ENCODE measurements around the gene RIN2.

RIN2 gene

GRCh38 chr20:19771031-19771430, 13.0 kb downstream of the RIN2 start:
- H4K20me1 ChIP-seq (ENCODE audit: insufficient read depth, low read length, poor library complexity, severe bottlenecking): no peaks in the 10 kb centered on the region
- no peak overlapping the region for H3K4me3 ChIP-seq (ENCODE audit: low read length, poor library complexity, severe bottlenecking)
- no peaks in the 10 kb centered on the region for H3K36me3 ChIP-seq (ENCODE audit: insufficient read depth, low read length)
- H3K79me2 ChIP-seq (ENCODE audit: insufficient read depth, low read length): no peaks in the 10 kb centered on the region
- H3K4me2 ChIP-seq (ENCODE audit: low read depth, low read length, poor library complexity, severe bottlenecking): no peak overlapping the region
- no peaks in the 10 kb centered on the region for H3K9me3 ChIP-seq (ENCODE audit: insufficient read depth, low read depth, low read length)
- H3F3A ChIP-seq (ENCODE audit: low read depth): no peaks in the 10 kb centered on the region
- no peaks in the 10 kb centered on the region for H3K9me2 ChIP-seq (replicated peaks; ENCODE audit: low read depth, low read length)
- H3K4me1 ChIP-seq (ENCODE audit: insufficient read depth, low read length, poor library complexity, severe bottlenecking): no peaks in the 10 kb centered on the region
- H2AFZ ChIP-seq (ENCODE audit: low read length): no peak overlapping the region
- H3K27me3 ChIP-seq (ENCODE audit: insufficient read depth, low read length, poor library complexity, severe bottlenecking): no peaks in the 10 kb centered on the region
- H3K9ac ChIP-seq (ENCODE audit: low read depth, low read length, poor library complexity, severe bottlenecking): no peak overlapping the region
- TF ChIP-seq, protein P1, sequence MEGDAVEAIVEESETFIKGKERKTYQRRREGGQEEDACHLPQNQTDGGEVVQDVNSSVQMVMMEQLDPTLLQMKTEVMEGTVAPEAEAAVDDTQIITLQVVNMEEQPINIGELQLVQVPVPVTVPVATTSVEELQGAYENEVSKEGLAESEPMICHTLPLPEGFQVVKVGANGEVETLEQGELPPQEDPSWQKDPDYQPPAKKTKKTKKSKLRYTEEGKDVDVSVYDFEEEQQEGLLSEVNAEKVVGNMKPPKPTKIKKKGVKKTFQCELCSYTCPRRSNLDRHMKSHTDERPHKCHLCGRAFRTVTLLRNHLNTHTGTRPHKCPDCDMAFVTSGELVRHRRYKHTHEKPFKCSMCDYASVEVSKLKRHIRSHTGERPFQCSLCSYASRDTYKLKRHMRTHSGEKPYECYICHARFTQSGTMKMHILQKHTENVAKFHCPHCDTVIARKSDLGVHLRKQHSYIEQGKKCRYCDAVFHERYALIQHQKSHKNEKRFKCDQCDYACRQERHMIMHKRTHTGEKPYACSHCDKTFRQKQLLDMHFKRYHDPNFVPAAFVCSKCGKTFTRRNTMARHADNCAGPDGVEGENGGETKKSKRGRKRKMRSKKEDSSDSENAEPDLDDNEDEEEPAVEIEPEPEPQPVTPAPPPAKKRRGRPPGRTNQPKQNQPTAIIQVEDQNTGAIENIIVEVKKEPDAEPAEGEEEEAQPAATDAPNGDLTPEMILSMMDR (conservative IDR thresholded peaks at IDR 0.05; ENCODE audit: low read length): no peak
- TF ChIP-seq EZH2phosphoT487 (IDR thresholded peaks at IDR 0.05; ENCODE audit: borderline replicate concordance): no peak

GRCh38 chr20:19773471-19773870, 15.4 kb downstream of the RIN2 start:
- H4K20me1 ChIP-seq (ENCODE audit: insufficient read depth, low read length, poor library complexity, severe bottlenecking): no peaks in the 10 kb centered on the region
- TF ChIP-seq, protein P1 (conservative IDR thresholded peaks at IDR 0.05; ENCODE audit: low read length): no peak
- no peak for TF ChIP-seq EZH2phosphoT487 (IDR thresholded peaks at IDR 0.05; ENCODE audit: borderline replicate concordance)
- H3K9me2 ChIP-seq (replicated peaks; ENCODE audit: low read depth, low read length): no peaks in the 10 kb centered on the region
- H3F3A ChIP-seq (ENCODE audit: low read depth): no peaks in the 10 kb centered on the region
- H3K4me3 ChIP-seq (ENCODE audit: low read length, poor library complexity, severe bottlenecking): no peak overlapping the region
- no peaks in the 10 kb centered on the region for H3K4me1 ChIP-seq (ENCODE audit: insufficient read depth, low read length, poor library complexity, severe bottlenecking)
- no peaks in the 10 kb centered on the region for H3K9me3 ChIP-seq (ENCODE audit: insufficient read depth, low read depth, low read length)
- no peaks in the 10 kb centered on the region for H3K36me3 ChIP-seq (ENCODE audit: insufficient read depth, low read length)
- H3K4me2 ChIP-seq (ENCODE audit: low read depth, low read length, poor library complexity, severe bottlenecking): no peak overlapping the region
- no peak overlapping the region for H2AFZ ChIP-seq (ENCODE audit: low read length)
- H3K79me2 ChIP-seq (ENCODE audit: insufficient read depth, low read length): no peaks in the 10 kb centered on the region
- no peak overlapping the region for H3K9ac ChIP-seq (ENCODE audit: low read depth, low read length, poor library complexity, severe bottlenecking)
- H3K27me3 ChIP-seq (ENCODE audit: insufficient read depth, low read length, poor library complexity, severe bottlenecking): no peaks in the 10 kb centered on the region

DNA sequence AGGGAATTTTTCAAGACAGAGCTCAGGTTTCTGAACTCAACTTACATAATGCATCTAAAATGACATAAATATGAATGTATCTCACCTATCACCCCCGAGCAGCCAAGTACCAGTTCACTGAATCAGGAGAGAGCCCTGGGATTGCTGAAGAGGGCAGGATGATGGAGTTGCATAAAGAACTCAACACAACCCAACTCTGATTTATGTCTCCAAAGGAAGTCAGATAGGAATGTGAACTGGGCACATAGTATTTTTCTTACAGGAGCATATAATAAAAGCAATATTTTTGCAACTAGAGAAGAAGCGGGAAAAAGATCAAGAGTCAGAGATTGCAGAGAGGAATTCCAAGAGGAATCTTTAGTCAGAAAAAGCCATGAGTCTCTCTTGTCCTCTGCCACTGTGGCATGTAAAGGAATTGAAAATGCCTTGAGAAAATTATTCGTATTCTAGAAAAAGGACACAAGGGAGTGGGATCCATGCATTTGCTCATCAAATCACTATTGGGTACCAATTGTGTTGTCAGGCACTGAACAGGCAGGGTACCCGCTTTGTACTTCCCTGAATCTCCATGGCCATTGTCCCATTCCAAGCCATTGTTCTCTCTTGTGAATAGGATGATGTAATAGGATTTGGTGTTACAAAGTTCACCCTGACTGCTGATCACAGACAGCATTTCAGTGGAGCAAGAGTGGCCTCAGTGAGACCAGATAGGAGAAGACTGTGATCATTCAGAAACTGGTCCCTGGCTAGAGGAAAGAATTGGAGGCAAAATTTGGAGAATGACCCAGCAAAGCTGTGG, 16.3 kb downstream of the RIN2 start:
- Histone ChIP-seq H3K4me1 (ENCODE audit: insufficient read depth, low read length, poor library complexity, severe bottlenecking) (peaks cover under 1% of the 10 kb centered on the region), H3K9me3 (ENCODE audit: insufficient read depth, low read depth, low read length) (no peaks in the 10 kb centered on the region), H3K4me2 (ENCODE audit: low read depth, low read length, poor library complexity, severe bottlenecking) (no peak overlapping the region), H3K36me3 (ENCODE audit: insufficient read depth, low read length) (no peaks in the 10 kb centered on the region), H3K27me3 (ENCODE audit: insufficient read depth, low read length, poor library complexity, severe bottlenecking) (no peaks in the 10 kb centered on the region), H3K9ac (ENCODE audit: low read depth, low read length, poor library complexity, severe bottlenecking) (no peak overlapping the region), H2AFZ (ENCODE audit: low read length) (no peak overlapping the region), H3F3A (ENCODE audit: low read depth) (no peaks in the 10 kb centered on the region), H3K4me3 (ENCODE audit: low read length, poor library complexity, severe bottlenecking) (no peak overlapping the region), H3K79me2 (ENCODE audit: insufficient read depth, low read length) (no peaks in the 10 kb centered on the region), H3K9me2 (replicated peaks; ENCODE audit: low read depth, low read length) (no peaks in the 10 kb centered on the region), H4K20me1 (ENCODE audit: insufficient read depth, low read length, poor library complexity, severe bottlenecking) (no peaks in the 10 kb centered on the region)
- TF ChIP-seq EZH2phosphoT487 (IDR thresholded peaks at IDR 0.05; ENCODE audit: borderline replicate concordance): no peak
- TF ChIP-seq, protein P1 (conservative IDR thresholded peaks at IDR 0.05; ENCODE audit: low read length): no peak
